Measurements from ENCODE around the gene PXYLP1. TPM values are rescaled to one million over a fixed set of nuclear protein-coding genes. Genes with fewer than 3 reads are reported as not detected.

The PXYLP1 gene
- total RNA-seq, 1 experiment from 2014 or later, result 7.8 TPM

- no peaks in the 10 kb centered on the region for H3K27me3 ChIP-seq (ENCODE audit: insufficient read depth, low read depth)
- no peak for DNase-seq
- H3K79me2 ChIP-seq (ENCODE audit: low read depth), result no peaks in the 10 kb centered on the region
- H4K20me1 ChIP-seq (ENCODE audit: insufficient read depth), result no peaks in the 10 kb centered on the region
- no TSS peak for BruUV-seq (replicated peaks)
- TF ChIP-seq CTCF (conservative IDR thresholded peaks at IDR 0.05) (no peak), EZH2 (IDR thresholded peaks at IDR 0.05; ENCODE audit: low read depth) (no peak)
- no peaks in the 10 kb centered on the region for H3K9me2 ChIP-seq (ENCODE audit: insufficient read depth)
- no peaks in the 10 kb centered on the region for H3K4me1 ChIP-seq (replicated peaks; ENCODE audit: insufficient read depth)
- H2AFZ ChIP-seq, result no peak overlapping the region
- H3K4me3 ChIP-seq, result no peak overlapping the region
- H3K27ac ChIP-seq, result no peak overlapping the region
- POLR2A ChIA-PET (ENCODE audit: unreplicated experiment), result no interaction called here
- intact Hi-C loops (cut with micrococcal nuclease; ENCODE audit: unreplicated experiment), result no loop called here
- H3K4me2 ChIP-seq, result no peak overlapping the region
- H3K36me3 ChIP-seq (ENCODE audit: low read depth), result no peaks in the 10 kb centered on the region
- H3F3A ChIP-seq (ENCODE audit: insufficient read depth, low read depth), result no peaks in the 10 kb centered on the region
- no peaks in the 10 kb centered on the region for H3K9me3 ChIP-seq (ENCODE audit: insufficient read depth, low read depth)
- CTCF ChIA-PET, result no interaction called here
Observed at GRCh38 chr3:141256820-141257219, 25.2 kb downstream of the PXYLP1 start.

- DNase-seq, result no peak
- Histone ChIP-seq H2AFZ (no peak overlapping the region), H3K36me3 (ENCODE audit: low read depth) (peaks cover 6% of the 10 kb centered on the region), H3K79me2 (ENCODE audit: low read depth) (no peaks in the 10 kb centered on the region), H3K9me3 (ENCODE audit: insufficient read depth, low read depth) (no peaks in the 10 kb centered on the region), H3K4me2 (no peak overlapping the region), H3K9me2 (ENCODE audit: insufficient read depth) (no peaks in the 10 kb centered on the region), H4K20me1 (ENCODE audit: insufficient read depth) (no peaks in the 10 kb centered on the region), H3K4me1 (replicated peaks; ENCODE audit: insufficient read depth) (no peaks in the 10 kb centered on the region), H3F3A (ENCODE audit: insufficient read depth, low read depth) (no peaks in the 10 kb centered on the region), H3K27me3 (ENCODE audit: insufficient read depth, low read depth) (no peaks in the 10 kb centered on the region), H3K4me3 (no peak overlapping the region), H3K27ac (no peak overlapping the region)
- intact Hi-C loops (cut with micrococcal nuclease; ENCODE audit: unreplicated experiment), result no loop called here
- TF ChIP-seq EZH2 (IDR thresholded peaks at IDR 0.05; ENCODE audit: low read depth) (no peak), CTCF (conservative IDR thresholded peaks at IDR 0.05) (no peak)
- ChIA-PET CTCF (no interaction called here), POLR2A (ENCODE audit: unreplicated experiment) (no interaction called here)
- BruUV-seq (replicated peaks), result no TSS peak
Observed at GRCh38 chr3:141257961-141258360, 26.3 kb downstream of the PXYLP1 start.

DNA sequence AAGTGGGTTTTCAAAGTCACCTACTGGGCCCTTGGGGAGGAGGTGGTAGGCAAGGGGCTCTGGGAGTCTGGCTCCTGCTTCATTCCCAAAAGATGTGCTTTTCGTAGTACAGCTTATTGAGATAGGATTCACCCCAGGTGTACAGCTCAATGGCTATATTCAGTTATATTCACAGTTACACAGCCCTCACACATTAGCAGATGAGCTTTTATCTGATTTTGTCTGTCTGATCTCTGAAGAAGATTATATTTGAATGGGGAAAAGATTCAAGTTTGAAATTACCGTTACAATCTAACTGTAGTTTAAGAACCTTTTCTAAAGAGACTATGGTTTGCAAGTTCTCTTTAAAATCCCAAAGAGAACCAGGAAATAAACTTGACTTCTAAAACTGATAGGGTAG is 27.3 kb downstream of the PXYLP1 start:
- Histone ChIP-seq H3K27ac (no peak overlapping the region), H4K20me1 (ENCODE audit: insufficient read depth) (no peaks in the 10 kb centered on the region), H3K27me3 (ENCODE audit: insufficient read depth, low read depth) (no peaks in the 10 kb centered on the region), H2AFZ (no peak overlapping the region), H3K9me2 (ENCODE audit: insufficient read depth) (no peaks in the 10 kb centered on the region), H3K4me1 (replicated peaks; ENCODE audit: insufficient read depth) (no peaks in the 10 kb centered on the region), H3K79me2 (ENCODE audit: low read depth) (no peaks in the 10 kb centered on the region), H3K4me2 (no peak overlapping the region), H3K4me3 (no peak overlapping the region), H3F3A (ENCODE audit: insufficient read depth, low read depth) (no peaks in the 10 kb centered on the region), H3K9me3 (ENCODE audit: insufficient read depth, low read depth) (no peaks in the 10 kb centered on the region), H3K36me3 (ENCODE audit: low read depth) (peaks cover 6% of the 10 kb centered on the region)
- ChIA-PET CTCF (no interaction called here), POLR2A (ENCODE audit: unreplicated experiment) (no interaction called here)
- TF ChIP-seq EZH2 (IDR thresholded peaks at IDR 0.05; ENCODE audit: low read depth) (no peak), CTCF (conservative IDR thresholded peaks at IDR 0.05) (no peak)
- intact Hi-C loops (cut with micrococcal nuclease; ENCODE audit: unreplicated experiment), result no loop called here
- DNase-seq, result no peak
- no TSS peak for BruUV-seq (replicated peaks)
